IPS-15b (cell line): Measurements from ENCODE around the gene KIR2DL4.
"Not testable (repeated sequence)": the region's sequence is repeated elsewhere in the genome, so short reads cannot be mapped to it uniquely, and the experiment has no call there.

Source experiments
- H3K27me3 ChIP-seq: one replicate; pipeline ENCODE4 v1.6.1; 2013; ENCODE audit warnings: low read length; ENCODE audit not compliant: control insufficient read depth, insufficient read depth
- H3K36me3 ChIP-seq: one replicate; pipeline ENCODE4 v1.6.1; 2013; ENCODE audit warnings: low read length; ENCODE audit not compliant: control insufficient read depth, insufficient read depth
- H3K4me1 ChIP-seq: one replicate; pipeline ENCODE4 v1.6.1; 2013; ENCODE audit warnings: mild to moderate bottlenecking, low read length; ENCODE audit not compliant: control insufficient read depth, insufficient read depth
- H3K4me3 ChIP-seq: one replicate; pipeline ENCODE4 v1.5.1; 2013; ENCODE audit warnings: low read depth, low read length
- H3K9ac ChIP-seq: one replicate; pipeline ENCODE4 v1.6.1; 2013; ENCODE audit warnings: low read depth, mild to moderate bottlenecking, low read length
- H3K9me3 ChIP-seq: one replicate; pipeline ENCODE4 v1.6.1; 2013; ENCODE audit warnings: mild to moderate bottlenecking, low read length; ENCODE audit not compliant: control insufficient read depth, insufficient read depth

Gene KIR2DL4

DNA sequence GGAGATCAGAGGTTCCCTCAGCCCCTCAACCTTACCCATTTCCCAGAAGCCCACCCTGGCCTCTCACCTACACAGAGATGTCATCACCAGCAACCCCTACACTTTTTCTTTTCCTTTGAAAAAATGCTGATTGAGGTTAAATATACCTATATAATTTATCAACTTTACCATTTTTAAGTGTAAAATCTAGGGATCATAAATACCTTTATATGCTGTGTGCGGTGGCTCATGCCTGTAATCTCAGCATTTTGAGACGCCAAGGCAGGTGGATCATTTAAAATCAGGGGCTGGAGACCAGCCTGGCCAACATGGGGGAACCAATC lies 3.1 kb downstream of the KIR2DL4 start:
- no peaks in the 10 kb centered on the region for H3K36me3 ChIP-seq
- no peak overlapping the region for H3K9ac ChIP-seq
- no peak overlapping the region for H3K4me3 ChIP-seq
- peaks cover 13% of the 10 kb centered on the region for H3K9me3 ChIP-seq
- no peaks in the 10 kb centered on the region for H3K4me1 ChIP-seq
- no peaks in the 10 kb centered on the region for H3K27me3 ChIP-seq

DNA sequence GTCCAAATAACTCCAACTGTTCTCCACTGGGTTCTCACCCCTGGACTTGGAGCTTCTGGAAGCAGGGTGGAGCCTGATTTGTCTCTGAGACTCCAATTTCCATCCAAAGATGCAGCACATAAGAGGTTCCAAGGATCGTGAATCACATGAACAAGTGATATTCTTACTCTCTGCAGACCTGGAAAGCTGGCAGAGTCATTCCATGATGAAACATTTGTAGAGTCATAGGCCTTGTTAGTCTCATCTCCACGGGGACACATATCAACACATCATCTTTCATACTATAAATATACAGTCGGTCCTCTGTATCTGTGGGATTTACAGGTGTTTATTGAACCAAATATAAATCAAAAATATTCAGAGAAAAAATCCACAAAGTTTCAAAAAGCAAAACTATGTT lies 11.2 kb downstream of the KIR2DL4 start:
- not testable (repeated sequence) for H3K27me3 ChIP-seq, H3K4me3 ChIP-seq, H3K9me3 ChIP-seq, H3K9ac ChIP-seq, H3K4me1 ChIP-seq, H3K36me3 ChIP-seq

GRCh38 chr19:54816251-54816650 lies 12.8 kb downstream of the KIR2DL4 start, which contains the start of gene KIR3DL1:
Gene KIR3DL1, plus strand, starts transcription at chr19:54816468.
- not testable (repeated sequence) for H3K9me3 ChIP-seq, H3K4me1 ChIP-seq, H3K4me3 ChIP-seq, H3K9ac ChIP-seq, H3K27me3 ChIP-seq, H3K36me3 ChIP-seq

DNA sequence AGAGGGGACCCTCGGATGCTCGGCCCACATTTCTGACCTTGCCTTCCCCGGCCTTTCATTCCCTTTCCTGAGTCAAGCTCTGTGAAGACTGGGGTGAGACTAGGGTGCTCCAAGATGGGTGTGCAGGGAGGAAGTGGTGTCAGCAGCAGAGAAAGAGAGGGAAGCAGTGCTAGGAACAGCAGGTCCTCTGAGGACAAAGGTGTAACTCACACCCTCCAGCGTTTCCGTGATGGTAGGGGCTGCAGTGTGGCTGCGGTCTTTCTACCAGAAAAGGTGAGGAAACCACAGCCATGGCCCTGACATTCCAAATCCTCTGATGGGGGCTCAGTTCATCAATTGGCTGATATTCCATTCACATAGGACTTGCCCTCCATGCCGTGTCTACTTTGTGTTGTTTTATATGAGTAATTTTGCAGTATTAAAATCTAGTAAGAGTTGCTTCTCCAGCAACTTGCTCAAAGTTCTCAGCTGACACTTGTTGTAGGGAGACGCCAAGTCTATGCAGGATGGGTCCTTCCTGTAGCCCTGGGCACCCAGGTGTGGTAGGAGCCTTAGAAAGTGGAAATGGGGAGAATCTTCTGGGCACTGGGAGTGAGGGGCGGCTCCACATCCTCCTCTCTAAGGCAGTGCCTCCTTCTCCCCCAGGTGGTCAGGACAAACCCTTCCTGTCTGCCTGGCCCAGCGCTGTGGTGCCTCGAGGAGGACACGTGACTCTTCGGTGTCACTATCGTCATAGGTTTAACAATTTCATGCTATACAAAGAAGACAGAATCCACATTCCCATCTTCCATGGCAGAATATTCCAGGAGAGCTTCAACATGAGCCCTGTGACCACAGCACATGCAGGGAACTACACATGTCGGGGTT lies 14.5 kb downstream of the KIR2DL4 start:
- H3K4me1 ChIP-seq, result no peaks in the 10 kb centered on the region
- H3K27me3 ChIP-seq, result no peaks in the 10 kb centered on the region
- H3K36me3 ChIP-seq, result no peaks in the 10 kb centered on the region
- peaks cover 9% of the 10 kb centered on the region for H3K9me3 ChIP-seq
- H3K9ac ChIP-seq, result no peak overlapping the region
- H3K4me3 ChIP-seq, result no peak overlapping the region

- H3K4me3 ChIP-seq, H3K9me3 ChIP-seq, H3K4me1 ChIP-seq, H3K36me3 ChIP-seq, H3K27me3 ChIP-seq, H3K9ac ChIP-seq: not testable (repeated sequence)
Observed at GRCh38 chr19:54824416-54824815, 21.0 kb downstream of the KIR2DL4 start.

DNA sequence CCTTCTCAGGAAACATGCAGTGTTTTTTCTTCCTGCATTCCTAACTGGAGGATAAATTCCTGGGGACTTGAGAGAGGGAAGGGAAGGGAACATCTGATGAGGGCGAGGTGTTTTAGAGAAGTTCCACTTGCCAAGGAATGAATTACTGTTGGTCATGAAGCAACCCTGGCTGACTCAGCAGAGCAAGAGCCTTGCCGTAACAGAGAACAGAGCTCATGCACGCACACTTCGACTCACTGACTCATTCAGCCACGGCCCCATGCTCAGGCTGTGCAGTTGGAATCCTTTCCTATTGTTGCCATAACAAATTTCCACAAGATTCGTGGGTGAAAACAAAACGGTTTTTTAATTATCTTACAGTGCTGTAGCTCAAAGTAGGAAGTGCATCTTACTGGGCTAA lies 21.9 kb downstream of the KIR2DL4 start:
- H3K27me3 ChIP-seq, H3K4me1 ChIP-seq: not testable (repeated sequence)

GRCh38 chr19:54828064-54828463 lies 24.7 kb downstream of the KIR2DL4 start:
- not testable (repeated sequence) for H3K36me3 ChIP-seq, H3K27me3 ChIP-seq, H3K9me3 ChIP-seq, H3K4me3 ChIP-seq, H3K9ac ChIP-seq, H3K4me1 ChIP-seq

More for the DNA sequence above, 21.9 kb downstream of the KIR2DL4 start:
- not testable (repeated sequence) for H3K9me3 ChIP-seq, H3K4me3 ChIP-seq, H3K9ac ChIP-seq, H3K36me3 ChIP-seq

DNA sequence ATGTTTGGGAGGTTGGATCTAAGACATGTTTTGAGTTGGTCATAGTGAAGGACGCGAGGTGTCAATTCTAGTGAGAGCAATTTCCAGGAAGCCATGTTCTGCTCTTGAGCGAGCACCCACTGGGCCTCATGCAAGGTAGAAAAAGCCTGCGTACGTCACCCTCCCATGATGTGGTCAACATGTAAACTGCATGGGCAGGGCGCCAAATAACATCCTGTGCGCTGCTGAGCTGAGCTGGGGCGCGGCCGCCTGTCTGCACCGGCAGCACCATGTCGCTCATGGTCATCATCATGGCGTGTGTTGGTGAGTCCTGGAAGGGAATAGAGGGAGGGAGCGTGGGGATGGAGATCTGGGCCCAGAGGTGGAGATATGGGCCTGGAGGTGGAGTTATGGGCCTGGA lies 29.1 kb downstream of the KIR2DL4 start, which contains the start of gene KIR2DS4:
TSS of gene KIR2DS4 (plus strand) at position 181 of the 400 bp plus-strand sequence.
- not testable (repeated sequence) for H3K36me3 ChIP-seq, H3K4me1 ChIP-seq, H3K27me3 ChIP-seq, H3K9ac ChIP-seq, H3K9me3 ChIP-seq, H3K4me3 ChIP-seq

DNA sequence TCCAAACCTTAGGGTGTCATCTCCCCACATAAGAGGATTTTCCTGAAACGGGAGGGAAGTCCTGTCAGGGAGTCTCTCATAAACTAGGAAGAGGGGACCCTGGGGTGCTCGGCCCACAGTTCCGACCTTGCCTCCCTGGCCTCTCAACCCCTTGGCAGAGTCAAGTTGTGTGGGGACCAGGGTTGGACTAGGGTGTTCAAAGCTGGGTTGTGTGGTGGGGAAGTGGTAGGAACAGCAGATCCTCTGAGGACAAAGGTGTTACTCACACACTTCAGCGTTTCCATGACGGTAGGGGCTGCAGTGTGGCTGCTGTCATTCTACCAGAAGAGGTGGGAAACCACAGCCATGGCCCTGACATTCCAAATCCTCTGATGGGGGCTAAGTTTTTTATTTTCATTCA lies 31.7 kb downstream of the KIR2DL4 start:
- H3K27me3 ChIP-seq, H3K4me1 ChIP-seq, H3K9me3 ChIP-seq, H3K4me3 ChIP-seq, H3K9ac ChIP-seq, H3K36me3 ChIP-seq: not testable (repeated sequence)

DNA sequence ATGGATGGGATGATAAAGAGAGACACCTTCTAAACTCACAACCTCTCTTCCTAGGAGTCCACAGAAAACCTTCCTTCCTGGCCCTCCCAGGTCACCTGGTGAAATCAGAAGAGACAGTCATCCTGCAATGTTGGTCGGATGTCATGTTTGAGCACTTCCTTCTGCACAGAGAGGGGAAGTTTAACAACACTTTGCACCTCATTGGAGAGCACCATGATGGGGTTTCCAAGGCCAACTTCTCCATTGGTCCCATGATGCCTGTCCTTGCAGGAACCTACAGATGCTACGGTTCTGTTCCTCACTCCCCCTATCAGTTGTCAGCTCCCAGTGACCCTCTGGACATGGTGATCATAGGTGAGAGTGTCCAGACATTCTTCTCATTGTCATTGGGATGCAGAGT lies 34.1 kb downstream of the KIR2DL4 start:
- H3K4me1 ChIP-seq, H3K27me3 ChIP-seq, H3K4me3 ChIP-seq, H3K9ac ChIP-seq, H3K9me3 ChIP-seq, H3K36me3 ChIP-seq: not testable (repeated sequence)

GRCh38 chr19:54843171-54843570 lies 39.8 kb downstream of the KIR2DL4 start:
- not testable (repeated sequence) for H3K4me1 ChIP-seq, H3K4me3 ChIP-seq, H3K9me3 ChIP-seq, H3K9ac ChIP-seq, H3K27me3 ChIP-seq, H3K36me3 ChIP-seq

DNA sequence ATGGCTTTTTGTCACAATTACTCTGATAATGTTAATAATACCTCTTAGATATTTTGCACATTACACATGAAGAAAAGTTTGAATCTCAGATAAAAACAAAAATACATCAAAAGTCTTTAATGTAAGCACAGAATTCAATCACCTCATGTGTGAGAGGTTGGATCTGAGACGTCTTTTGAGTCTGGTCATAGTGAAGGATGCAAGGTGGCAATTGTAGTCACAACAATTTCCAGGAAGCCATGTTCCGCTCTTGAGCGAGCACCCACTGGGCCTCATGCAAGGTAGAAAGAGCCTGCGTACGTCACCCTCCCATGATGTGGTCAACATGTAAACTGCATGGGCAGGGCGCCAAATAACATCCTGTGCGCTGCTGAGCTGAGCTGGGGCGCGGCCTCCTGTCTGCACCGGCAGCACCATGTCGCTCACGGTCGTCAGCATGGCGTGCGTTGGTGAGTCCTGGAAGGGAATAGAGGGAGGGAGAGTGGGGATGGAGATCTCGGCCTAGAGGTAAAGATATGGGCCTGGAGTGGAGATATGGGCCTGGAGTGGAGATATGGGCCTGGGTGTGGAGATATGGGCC lies 46.7 kb downstream of the KIR2DL4 start, which contains the start of gene KIR3DL2:
TSS of gene KIR3DL2 (plus strand) at position 383 of the 580 bp plus-strand sequence. CDS start at position 416, 33 bp downstream.
- not testable (repeated sequence) for H3K9me3 ChIP-seq, H3K4me1 ChIP-seq, H3K27me3 ChIP-seq, H3K4me3 ChIP-seq, H3K36me3 ChIP-seq, H3K9ac ChIP-seq
